Right renal cortex interstitium (tissue), 3 donors: Measurements from ENCODE around the gene KLF18. TPM values are rescaled to one million over a fixed set of nuclear protein-coding genes. Genes with fewer than 3 reads are reported as not detected.
"Not testable (repeated sequence)": the region's sequence is repeated elsewhere in the genome, so short reads cannot be mapped to it uniquely, and the experiment has no call there.

Experiments
- DNase-seq, 3 donors: peaks; one replicate each; pipeline ENCODE4 v3.0.0-alpha.2; 2013; ENCODE audit warnings: low read depth in 3 of 3, low spot score in 2 of 3
- polyA plus RNA-seq, 3 donors: library from polyadenylated mRNA; unstranded; fragments of 120-200 nt; gene quantifications; one replicate each; pipeline ENCODE4 v1.2.1, GENCODE V29; 2013; ENCODE audit not compliant: insufficient read length in 3 of 3

The KLF18 gene
- not detected for polyA plus RNA-seq

DNA sequence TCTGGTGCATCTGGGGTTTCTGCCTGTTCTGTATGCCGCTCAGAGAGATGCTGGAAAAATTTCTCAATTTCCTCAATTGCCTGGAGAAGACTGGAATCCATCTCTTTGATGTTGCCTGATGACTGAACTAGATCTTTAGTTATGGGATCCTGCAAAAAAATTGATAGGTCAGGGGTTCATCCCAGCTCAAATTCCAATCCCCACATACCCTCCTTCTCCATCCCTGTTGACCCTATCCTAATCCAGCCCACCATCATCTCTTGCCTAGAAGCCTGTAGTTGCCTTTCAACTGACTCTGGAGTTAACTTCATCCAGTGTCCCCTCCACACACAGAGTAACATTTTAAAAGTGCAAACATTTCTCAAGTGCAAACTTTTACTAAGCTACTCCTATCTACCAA lies at the start of gene KLF18:
KLF18 (minus strand) TSS at position 101 of the 400 bp plus-strand sequence; CDS start at position 101, 0 bp downstream.
- no peak for DNase-seq

GRCh38 chr1:44174630-44175029 lies 33.2 kb upstream of the KLF18 start:
- DNase-seq = no peak

- no peak for DNase-seq
These were observed 28.9 kb upstream of the KLF18 start for GRCh38 chr1:44170281-44170823.

DNA sequence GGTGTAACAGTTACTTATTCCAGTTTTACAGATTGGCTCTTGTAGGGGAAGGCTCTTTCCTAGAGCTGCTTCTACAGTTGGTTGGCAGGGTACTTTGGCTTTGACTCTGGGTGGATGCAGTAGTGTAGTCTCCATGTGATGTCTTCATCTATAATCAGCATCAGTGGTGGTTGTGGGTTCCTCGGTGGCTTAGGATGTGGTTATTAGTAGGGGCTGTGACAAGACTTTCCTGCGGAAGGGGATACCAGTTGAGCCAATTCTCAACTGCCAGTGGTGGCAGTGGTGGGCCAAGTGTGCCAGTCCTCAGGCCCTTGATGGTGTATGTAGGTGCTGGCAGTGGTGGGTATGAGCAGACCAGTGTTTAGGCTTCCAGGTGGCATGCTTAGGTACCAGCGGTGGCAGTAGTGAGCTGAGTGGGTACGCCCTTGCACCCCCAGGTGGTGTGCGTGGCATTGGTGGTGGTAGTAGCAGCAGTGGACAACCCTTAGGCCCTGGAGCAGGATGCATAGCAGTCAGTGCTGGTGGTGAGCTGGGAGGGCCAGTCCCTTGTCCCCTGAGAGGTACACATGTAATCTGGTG lies 27.2 kb upstream of the KLF18 start:
- DNase-seq = no peak

- no peak for DNase-seq
These were observed 20.1 kb upstream of the KLF18 start for GRCh38 chr1:44161546-44161945.

DNA sequence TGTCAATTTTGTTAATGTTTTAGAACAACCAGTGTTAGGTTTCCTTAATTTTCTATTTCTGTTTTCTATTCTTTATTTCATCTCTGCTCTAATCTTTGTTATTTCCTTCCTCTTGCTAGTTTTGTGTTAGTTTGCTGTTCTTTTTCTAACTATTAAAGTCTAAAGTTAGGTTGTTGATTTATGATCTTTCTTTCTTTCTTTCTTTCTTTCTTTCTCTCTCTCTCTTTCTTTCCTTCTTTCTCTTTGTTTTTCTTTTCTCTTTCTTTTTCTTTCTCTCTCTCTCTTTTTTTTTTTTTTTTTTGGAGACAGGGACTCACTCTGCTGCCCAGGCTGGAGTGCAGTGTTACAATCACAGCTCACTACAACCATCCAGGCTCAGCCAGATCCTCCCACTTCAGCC lies 17.4 kb upstream of the KLF18 start:
- DNase-seq = no peak

- no peak for DNase-seq
These were observed 16.5 kb upstream of the KLF18 start for GRCh38 chr1:44157903-44158302.

DNA sequence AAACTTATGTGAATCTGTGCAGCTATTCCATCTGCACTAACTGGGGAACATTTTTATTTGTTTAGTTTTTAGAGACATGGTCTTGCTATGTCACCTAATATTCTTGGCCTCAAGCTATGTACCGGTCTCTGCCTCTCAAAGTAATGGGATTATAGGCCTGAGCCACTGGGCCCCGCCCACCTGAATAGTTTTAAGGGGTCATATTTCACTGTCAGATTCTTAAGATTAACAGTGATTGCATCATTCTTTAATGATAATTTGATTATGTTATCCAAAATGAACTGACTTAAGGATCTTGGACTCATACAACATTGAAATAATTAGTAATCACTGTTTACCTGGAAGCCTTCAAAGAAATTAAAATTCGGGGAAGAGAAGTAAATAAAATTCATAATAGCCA lies 12.6 kb upstream of the KLF18 start:
- DNase-seq = no peak

DNA sequence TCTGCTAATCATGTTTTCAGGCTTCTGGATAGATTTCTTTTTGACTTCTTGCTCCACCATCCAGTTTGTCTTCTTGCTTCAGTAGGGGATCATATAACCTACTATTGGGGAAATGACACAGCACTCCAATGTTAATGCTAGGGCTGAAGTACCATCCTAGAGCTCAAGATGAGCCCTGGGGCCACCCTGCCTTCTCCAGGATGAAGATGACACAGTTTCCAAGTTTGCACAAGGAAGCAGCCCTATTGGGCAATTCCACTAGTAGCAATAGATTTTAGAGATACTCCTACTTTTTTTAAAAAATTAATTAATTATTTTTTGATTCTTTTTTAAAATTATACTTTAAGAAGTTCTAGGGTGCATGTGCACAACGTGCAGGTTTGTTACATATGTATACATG lies 11.3 kb upstream of the KLF18 start:
- DNase-seq = no peak

GRCh38 chr1:44151808-44152207 lies 10.4 kb upstream of the KLF18 start:
- DNase-seq = no peak

DNA sequence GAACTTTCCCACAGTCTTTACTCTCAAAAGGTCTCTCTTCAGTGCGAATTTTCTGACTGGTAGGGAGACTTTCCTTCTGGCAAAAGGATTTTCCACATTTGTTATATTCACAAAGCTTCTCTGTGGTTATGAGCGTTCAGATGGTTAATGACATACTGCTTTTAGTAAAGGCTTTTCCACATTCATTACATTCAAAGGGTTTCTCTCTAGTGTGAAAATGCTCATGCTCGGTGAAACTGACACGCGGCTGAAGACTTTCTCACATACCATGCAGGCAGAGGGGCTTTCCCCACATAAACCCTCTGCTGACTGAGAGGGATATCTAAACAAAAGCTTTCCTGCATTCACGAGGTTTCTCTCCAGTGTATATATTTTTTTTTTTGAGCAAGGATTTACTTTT lies 9.9 kb upstream of the KLF18 start:
- no peak for DNase-seq

DNA sequence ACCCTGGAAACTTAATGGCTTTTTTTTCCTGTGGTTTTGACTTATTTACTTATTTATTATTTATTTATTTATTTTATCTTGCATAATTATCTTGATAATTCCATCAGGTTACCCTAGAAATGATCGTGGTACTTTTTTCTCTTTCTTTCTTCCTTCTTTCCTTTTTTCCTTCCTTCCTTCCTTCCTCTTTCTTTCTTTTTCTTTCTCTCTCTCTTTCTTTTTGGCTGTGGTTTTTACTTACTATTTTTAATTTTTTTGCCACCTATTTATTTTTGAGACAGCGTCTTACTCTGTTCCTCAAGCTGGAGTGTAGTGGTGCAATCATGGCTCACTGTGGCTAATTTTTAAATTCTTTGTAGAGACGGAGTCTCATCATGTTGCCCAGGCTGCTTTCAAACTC lies 6.2 kb upstream of the KLF18 start:
- DNase-seq = no peak

- no peak for DNase-seq
These were observed 5.3 kb upstream of the KLF18 start for GRCh38 chr1:44146536-44147361.

- no peak for DNase-seq
These were observed 3.7 kb upstream of the KLF18 start for GRCh38 chr1:44144962-44145756.

DNA sequence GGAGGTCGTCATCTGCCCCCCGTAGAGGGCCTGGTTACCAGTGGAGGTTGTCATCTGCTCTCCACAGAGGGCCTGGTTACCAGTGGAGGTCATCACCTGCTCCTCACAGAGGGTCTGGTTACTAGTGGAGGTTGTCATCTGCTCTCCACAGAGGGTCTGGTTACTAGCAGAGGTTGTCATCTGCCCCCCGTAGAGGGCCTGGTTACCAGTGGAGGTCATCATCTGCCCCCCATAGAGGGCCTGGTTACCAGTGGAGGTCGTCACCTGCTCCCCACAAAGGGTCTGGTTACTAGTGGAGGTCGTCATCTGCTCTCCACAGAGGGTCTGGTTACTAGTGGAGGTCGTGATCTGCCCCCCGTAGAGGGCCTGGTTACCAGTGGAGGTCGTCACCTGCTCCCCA lies 1.9 kb downstream of the KLF18 start:
- DNase-seq = not testable (repeated sequence)

GRCh38 chr1:44138239-44138638 lies 3.2 kb downstream of the KLF18 start:
- DNase-seq = no peak

- peak; percentile 40 to 43 (median 41) for DNase-seq
These were observed 5.5 kb downstream of the KLF18 start for GRCh38 chr1:44135886-44136285.

DNA sequence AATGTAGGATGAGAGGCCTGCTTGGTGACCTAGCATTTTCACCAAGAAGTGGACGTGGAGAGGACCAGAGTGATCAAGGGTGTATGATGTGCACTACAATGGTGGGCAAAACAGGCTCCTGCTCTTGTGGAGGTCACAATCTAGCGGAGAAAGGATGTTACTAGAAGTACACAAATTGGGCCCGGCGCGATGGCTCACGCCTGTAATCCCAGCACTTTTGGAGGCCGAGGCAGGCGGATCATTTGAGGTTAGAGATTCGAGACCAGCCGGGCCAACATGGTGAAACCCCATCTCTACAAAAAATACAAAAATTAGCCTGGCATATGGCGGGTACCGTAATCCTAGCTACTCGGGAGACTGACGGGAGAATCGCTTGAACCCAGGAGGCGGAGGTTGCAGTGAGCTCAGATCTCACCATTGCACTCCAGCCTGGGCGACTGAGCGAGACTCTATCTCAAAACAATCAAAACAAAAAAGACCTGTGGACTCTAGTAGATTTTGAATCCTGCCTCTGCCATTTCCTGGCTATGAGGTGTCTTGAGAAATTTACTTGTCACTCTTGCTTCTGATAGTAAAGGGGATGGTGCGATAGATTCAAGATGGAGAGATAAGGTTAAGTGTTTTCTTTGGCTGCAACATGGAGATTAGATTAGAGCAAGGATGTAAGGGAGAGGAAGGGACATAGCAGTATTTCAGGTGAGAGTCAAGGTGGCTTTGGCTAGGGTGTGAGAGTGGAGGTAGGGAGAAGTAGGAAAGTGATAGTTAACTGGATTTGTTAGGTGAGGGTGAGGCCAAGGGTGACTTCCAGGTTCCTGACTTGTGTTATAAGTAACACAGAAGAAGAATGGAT lies 7.1 kb downstream of the KLF18 start:
- no peak for DNase-seq

GRCh38 chr1:44131411-44131810 lies 10.0 kb downstream of the KLF18 start:
- no peak for DNase-seq
